Forelimb muscle (tissue), 1 donor: ENCODE results near the gene LYZL1. TPM values are rescaled to one million over a fixed set of nuclear protein-coding genes. Genes with fewer than 3 reads are reported as not detected.
"Not testable (repeated sequence)": the region's sequence is repeated elsewhere in the genome, so short reads cannot be mapped to it uniquely, and the experiment has no call there.

Source experiments
- DNase-seq: peaks from one replicate; pipeline ENCODE4 v3.0.0-alpha.2; 2013; ENCODE audit warnings: low read depth
- polyA plus RNA-seq: library from polyadenylated mRNA; unstranded; fragments of 120-200 nt; gene quantifications from one replicate; pipeline ENCODE4 v1.2.1, GENCODE V29; 2013; ENCODE audit not compliant: insufficient read length

The LYZL1 gene
- polyA plus RNA-seq, 1 donor: not detected

DNA sequence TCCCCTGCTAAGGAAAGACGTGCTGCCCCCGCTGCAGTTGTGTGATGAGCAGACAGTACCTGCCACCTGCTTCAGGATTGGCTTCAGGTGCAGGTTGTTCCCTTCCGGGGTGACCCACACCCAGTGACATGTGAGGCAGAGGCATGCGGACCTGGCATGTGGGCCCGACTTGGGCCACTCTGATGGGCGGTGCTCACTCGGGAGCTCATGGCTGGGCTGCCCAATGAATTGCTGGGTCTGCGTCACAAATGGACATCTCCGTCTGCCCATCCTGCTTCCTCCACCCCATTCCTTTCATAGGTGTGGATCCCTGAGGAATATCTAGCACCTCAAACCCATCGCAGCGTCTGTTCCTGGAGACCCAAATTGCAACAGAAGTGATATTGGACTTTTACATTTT lies 19.3 kb downstream of the LYZL1 start:
- not testable (repeated sequence) for DNase-seq

DNA sequence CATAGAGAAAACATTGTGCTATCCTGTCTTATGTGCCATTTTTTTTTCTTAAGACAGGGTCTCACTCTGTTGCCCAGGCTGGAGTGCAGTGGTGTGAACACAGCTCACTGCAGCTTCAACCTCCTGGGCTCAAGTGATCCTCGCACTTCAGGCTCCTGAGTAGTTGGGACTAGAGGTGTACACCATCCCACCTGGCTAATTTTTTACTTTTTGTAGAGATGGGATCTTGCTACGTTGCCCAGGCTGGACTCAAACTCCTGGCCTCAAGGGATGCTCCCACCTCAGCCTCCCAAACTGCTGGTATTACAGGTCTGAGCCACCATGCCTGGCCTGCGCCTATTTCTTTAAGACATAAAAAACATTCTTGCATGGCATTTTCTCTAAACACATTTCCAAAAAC lies 20.6 kb downstream of the LYZL1 start:
- no peak for DNase-seq

DNA sequence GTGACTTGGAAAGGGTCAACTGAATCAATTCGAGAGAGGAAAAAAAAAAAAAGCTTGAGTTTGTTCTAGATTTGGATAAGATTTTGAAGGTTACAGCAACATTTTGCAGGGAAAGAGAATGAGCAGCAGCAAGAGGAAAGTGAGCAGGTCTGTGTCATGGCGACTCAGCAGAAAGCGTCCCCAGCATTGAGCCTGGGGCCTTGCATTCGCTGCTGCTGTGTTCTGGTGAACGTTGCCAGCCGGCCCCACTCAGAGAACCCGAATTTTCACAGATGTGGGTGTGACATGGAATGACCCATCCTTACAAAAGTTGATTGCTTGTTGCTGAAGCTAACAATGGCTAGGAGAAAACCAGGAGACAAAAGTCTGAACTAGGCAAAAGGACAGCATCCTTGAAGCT lies 21.6 kb downstream of the LYZL1 start:
- DNase-seq: not testable (repeated sequence)

DNA sequence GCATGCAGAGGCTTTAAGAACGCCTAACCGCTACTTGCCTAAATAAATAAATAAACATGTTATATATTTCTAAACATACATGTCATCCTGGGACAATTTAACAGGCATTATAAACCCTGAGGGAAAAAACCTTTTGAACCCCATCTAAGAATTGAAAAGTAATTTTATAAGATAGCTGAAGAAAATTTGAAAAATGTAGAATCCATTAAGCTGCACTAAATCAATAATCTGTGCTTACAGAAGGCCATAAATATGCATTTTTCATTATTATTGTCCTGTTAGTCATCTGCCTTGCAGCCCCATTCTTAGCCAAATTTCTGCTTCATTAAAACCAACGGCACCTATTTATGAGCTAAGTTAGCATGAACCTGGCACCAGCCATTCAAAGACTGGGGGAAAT lies 24.2 kb downstream of the LYZL1 start:
- DNase-seq: no peak

DNA sequence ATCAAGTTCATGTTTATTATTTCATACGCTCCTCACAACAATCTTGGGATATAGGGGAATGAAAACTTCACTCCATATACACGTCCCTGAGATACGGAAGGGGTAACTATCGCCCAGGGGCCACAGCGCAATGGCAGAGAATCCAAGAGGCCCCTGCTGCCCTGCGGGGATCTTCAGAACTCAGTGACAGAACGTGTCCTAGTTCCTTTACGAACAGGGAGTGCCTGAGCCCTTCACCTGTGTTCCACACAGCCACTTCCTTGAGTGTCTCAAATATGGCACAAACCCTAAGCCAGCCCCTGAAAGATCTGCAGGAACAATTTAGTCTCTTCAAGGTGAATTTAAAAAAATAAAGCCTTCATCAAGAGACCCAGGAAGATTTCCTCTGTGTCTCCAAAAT lies 25.9 kb downstream of the LYZL1 start:
- no peak for DNase-seq

DNA sequence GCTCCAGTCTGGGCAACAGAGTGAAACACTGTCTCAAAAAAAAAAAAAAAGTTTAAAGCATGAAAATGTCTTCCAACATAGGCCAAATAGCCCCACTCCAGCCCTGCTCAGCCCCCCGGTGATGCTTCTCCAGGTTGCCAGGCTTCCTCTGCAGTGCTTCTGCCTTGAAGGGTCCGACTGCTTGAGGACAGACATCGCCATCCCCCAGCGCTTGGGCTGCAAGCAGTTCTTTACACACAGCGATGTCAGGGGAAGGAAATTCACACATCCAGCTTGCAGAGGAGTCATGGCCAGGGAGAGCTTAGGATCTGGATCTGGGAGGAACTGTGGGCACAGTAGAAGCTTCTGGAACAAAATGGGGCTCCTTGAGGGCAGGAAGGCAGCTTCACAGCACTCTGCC lies 26.9 kb downstream of the LYZL1 start:
- no peak for DNase-seq

DNA sequence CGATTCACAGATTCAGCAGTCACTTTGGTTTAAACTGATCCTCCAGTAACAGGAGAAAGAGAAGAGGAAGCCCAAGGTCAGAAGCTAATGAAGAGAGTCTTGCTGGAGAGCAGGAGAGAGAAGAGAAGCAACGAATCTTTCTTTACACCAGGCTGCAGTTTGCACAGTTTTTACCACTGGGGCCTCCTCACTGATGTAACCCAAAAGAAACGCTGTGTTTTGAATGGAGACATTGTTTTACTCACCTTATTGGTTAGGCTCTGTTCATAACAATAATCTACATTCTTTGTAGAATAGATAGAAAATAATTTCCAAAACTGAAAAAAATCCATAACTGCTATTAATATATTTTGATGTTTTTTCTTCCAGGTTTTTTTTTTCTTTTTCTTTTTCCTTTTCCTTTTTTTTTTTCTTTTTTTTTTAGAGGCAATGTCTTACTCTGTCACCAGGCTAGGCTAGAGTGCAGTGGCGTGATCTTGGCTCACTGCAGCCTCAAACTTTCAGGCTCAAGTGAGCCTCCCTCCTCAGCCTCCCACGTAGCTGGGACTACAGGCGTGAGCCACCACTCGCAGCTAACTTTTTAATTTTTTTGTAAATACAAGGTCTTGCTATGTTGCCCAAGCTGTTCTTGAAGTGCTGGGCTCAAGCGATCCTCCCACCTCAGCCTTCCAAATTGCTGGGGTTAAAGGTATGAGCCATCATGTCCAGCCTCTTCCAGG lies 27.6 kb downstream of the LYZL1 start:
- no peak for DNase-seq

DNA sequence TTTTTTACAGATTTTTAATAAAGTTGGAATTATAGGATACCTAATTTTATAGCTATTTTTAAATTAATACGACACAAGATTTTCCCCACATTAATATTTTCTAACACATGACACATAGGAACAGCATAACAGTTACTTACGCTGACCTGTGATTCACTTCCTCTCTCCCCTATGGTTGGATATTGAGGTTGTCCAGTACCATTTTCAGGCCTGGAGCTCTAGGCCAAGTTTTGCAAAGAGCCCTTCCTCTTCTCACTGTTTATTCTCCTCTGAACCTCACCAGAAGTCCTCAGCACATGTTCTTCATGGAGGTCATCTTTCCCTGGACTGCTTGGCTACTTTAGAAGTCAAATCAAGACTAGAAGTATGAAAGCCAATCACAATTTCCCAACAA lies 28.2 kb downstream of the LYZL1 start:
- no peak for DNase-seq

DNA sequence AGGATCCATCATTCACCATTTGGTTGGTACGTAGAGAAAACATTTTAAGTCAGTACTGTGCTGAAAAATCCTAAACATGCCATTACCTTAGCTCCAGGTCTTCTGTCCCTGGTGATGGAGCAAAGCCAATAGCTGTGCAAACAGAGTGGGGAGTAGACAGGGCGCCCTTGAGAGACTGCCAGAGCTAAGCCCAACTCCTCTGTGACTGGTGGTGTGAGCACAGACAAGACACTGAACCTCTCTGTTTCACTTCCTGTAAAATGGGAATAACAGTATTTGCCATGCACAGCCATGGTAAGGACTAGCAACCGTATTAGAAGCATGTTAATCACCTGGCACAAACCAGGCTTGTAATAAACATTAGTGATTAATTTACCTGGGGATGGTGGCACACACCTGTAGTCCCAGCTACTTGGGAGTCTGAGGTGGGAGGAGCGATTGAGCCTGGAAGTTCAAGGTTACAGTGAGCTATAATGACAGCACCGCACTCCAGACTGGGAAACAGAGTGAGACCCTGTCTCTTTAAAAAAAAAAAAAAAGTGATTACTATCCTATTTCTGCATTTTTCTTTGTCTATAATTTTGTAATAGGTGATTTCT lies 28.7 kb downstream of the LYZL1 start:
- DNase-seq: no peak

DNA sequence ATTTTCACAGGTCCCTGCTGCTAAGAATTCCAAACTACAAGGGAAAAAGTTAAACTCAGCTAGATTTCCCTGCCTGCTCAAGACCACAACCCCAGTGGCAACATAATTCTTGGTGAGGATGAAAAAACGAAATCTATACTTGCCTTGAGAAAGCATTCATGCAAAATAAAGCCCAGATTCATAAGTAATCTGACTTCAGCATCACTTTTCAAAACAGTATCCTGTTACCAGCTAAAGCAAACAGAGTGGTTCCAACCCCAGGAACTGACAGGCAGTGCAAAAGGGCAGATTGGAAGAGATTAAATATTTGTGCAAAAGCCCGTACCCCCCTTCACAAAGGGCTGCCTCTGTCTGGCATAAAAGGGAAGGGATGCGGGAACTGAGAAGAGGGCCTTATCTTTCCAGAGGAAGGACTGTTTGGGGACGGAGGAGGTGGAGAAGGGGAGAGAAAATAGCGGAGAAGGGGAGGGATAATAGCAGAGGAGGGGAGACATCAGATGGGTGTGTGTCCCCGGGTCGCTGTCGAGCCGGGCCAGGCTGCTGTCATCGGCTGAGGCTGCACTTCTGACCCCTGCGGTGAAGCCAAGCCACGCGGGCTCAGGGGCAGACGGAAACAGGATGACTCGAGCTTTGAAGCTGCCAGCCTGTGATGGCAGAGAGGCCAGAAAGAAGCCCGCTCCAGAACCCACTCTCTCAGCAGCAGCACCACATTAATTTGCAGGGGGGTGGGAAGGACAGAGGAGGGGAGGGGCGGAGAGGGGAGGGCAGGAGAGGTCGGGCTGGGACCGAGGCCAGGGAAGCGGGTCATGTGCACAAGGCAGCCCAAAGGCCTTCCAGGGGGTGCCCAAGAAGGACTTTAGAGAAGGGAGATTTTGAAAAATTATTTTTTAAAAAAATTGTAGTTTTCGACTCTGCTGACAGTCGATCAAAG lies 29.5 kb downstream of the LYZL1 start:
- DNase-seq: not testable (repeated sequence)

DNA sequence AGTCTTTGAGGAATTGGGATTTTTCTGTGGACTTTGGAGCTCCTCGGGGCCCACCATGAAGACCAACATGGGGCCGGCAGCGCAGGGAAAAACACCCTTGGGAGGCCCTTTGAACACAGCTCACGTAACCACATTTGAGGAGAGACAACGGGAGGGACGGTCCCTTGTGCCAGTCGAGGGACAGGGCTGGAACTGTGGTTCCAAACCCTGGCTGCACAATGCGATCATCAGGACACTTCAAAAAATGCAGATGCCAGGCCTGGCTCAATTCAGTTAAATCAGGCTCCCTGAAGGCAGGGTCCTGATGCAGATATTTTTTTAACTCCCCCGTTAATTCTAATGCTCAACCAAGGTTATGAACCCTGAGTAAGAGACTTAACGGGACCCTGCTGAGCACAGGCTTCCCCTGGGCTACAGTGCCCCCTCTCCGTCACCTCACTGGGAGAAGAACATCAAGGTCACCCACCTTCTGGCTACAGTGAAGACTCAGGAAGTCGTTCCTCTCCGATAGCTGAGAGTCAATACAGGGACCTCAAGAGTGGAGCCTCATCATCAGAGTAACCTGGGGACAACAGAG lies 30.4 kb downstream of the LYZL1 start:
- DNase-seq: no peak

DNA sequence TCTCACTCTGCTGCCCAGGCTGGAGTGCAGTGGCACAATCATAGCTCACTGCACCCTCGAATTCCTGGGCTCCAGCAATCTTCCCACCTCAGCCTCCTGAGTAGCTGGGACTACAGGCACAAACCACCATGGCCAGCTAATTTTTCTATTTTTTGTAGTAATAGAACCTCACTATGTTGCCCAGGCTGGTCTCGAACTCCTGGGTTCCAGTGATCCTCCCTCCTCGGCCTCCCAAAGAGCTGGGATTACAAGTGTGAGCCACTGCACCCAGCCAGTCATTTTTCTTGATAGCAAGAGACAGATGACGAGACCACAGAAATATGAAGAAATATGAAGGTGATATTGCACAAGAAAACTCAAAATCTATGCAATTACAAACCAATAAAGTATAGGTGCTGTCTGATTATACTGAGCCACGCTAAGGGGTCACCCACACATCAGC lies 31.8 kb downstream of the LYZL1 start:
- not testable (repeated sequence) for DNase-seq

DNA sequence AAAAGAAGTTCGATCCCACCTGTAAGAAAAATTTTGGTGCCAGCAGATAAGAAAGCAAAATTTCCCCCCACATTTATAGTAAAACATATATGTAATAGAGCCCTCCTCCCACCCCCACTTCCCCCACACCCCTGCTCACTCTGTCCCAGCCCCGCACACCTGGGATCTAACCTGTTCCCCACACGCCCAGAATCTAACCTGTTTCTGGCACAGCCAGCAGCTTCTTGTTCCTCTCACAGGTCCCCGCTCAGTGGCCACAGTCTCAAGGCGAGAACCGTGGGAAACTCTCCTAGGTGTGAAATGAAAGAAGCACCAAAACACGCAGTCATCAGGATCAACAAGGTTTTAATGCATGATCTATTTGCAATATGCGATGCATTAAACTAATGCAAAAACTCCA lies 32.8 kb downstream of the LYZL1 start:
- DNase-seq: no peak

DNA sequence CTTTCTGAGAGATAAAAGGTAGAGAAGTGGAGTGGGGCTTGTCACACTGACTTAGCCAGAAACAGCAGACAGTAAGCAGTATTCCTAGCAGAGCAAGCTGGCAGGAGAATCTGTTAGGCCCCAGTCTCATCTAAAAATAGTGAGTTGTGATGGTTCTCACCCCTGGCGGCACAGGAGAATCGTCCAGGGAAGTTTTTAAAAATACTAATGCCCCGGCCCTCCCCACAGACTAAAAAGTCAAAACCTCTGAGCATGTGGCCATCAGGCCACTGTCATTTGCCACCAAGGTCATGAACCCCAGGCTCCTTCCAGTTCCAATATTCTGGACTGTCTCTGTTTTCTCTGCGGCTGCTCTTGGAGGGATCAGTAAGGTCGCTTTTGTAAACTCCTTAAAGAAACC lies 34.0 kb downstream of the LYZL1 start:
- DNase-seq: no peak

DNA sequence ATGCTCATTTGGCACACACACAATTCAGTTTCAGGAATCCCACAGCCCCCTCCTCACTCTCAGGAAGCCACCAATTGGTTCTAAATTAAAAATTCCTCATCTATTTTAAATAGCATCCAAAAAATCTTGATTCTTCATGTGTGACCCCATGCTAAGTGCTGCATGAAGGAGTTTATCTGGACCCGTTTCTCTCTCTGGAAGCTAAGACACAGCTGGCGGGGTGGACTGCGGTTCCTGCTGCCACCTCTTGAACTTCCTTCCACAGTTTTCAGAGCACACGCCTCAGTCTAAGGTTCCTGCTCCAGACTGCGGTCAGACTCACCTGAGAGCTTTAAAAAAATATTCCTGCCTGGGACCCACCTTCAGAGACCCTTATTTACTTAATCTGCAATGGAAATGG lies 34.5 kb downstream of the LYZL1 start:
- DNase-seq: no peak

DNA sequence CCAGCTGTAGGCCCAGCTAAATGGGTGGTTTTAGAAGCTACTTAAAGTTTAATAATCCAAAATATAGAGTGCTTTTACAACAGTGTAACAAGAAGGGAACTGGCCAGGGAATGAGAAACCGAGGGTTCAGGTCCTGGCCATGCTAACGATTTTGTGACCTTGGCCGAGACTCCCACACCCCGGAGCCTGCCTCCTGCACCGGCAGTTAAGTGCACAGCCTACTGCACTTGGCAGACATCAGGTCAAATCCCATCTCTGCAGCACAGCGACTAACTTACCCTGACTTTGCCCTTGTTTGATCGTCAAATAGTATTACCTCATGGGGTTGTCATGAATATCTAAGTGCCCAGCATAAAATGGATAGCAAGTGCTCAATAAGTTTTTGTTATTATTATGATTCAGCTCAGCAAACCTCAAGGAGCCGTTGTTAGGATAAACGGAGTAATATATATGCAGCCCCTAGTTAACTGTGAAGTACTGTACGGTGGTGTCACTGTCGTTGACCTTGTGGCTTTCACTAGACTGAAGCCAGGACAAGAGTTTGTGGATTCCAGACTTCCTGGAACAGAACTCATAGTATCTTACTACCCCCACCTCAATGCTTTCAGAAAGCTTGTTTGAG lies 35.5 kb downstream of the LYZL1 start:
- no peak for DNase-seq

DNA sequence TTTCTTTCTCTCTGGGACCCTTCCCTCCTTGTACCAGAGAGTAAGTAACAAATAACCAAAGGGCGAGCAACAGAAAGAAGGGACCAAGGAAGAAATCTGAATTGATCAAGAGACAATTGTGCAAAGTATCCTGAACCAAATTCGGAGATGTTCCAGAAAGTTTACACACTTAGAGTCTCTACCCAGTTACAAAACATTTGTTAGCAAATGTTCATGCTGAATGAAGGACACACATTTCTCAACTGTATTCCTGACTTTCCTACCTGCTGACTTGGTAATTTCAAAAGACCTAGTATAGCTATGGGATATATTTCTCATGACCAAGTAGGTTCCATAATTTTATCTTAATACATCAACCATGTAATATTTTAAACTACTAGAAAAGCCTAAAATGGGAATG lies 37.4 kb downstream of the LYZL1 start:
- no peak for DNase-seq

DNA sequence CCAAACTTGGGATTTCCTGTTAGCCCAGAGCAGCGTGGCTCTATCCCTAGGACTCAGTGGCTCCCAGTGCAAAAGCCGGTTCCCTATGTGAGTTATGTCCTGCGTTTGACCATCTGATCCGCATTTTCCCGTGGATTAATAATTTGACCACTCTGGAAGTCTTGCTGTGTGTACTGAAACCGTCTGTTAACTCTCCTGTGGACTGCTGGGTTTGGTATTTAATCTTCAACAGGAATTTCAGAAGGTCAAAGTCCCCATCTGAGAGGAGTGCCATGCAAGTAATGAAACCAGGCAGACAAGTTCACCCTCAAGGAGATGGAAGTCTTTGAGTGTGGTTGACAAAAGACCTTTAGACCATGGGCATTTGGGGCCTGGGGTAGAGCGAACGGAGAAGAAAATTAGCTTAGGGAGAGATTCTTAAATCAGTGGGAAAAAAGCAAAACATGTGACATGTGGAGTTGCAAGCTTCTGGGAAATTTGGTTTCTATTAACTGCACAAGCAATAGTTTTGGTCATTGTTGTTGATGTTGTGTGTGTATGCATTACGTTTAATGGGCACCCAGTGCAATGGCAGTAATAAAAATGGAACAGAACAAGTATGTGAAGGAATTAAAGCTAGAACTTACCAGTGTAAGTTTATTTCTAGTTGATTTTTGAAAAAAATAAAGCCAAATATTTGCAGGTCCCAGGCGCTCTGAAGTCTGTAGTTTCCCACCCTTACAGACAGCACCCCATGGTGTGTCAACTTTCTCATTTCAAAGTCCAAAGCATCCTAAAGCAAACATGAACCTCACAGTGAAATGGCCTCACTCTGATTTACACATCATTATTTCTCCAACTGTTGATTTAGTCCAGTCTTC lies 38.2 kb downstream of the LYZL1 start:
- no peak for DNase-seq

DNA sequence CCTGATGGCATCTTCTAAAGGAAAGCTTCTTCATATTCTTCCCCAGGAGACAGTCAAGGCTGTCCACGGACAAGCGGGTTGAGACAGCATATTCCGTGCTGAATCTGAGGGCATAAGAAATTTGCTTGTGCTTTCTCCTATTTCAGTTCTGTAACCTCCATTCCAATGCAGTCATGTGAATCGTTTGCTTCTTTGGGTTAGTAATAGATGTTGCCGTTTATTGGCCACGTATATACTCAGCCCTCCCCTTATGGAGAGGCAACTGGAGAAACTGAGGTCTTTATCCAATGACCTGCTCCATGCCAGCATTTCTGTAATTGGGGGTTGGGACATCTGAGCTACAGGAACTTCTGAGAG lies 38.9 kb downstream of the LYZL1 start:
- DNase-seq: no peak

DNA sequence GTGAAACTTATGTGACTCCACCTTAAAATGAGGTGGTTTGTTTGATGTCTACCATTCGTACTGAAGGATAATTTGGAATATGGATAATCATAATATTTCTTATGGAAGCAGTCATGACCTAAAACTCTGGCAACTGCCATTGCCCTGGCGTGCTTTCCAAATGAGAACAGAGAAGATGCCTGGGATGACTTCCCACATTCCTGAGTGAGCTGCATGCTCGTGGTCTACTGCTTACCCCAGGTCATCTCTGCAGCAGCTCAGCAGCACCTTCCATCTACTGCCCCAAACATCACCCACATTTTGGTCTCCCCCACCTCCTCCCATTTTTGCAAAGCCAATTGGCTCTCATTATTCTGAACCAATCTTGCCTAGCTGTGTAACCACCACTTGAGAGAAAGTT lies 40.1 kb downstream of the LYZL1 start:
- no peak for DNase-seq

DNA sequence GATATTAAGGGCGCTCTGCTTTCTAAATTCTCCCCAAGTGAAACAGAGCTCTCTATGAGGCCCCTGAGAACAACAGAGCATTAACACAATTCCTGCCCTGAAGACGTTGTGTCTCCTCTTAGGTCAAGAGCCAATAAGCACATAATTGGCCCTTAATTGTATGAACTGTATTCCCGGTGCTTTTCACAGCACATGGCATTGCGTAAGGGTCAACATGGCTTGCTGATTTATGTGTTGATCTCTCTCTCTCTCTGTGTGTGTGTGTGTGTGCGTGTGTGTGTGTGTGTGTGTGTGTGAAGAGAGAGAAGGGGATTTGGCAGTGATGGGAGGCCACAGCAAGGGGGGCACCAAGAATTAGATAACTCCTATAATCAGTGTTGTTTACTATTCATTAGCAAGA lies 40.5 kb downstream of the LYZL1 start:
- no peak for DNase-seq
